A549 (cell line): ENCODE measurements around the gene ADAMTS2.

Source experiments
- ATOH8 ChIP-seq: fragments of 250-450 bp; sonication (Bioruptor Pico); IDR thresholded peaks from 2 replicates; pipeline ENCODE4 v1.5.0; 2020; ENCODE audit warnings: low read depth, mild to moderate bottlenecking, moderate library complexity
- CEBPB ChIP-seq, 2 experiments: fragments of >200 bp in 1 of 2; sonication (Bioruptor Twin) in 1 of 2; formaldehyde crosslinking in 1 of 2; IDR thresholded peaks; 2 replicates each; pipeline ENCODE4 v1.6.1; 2012 to 2016
- CHD2 ChIP-seq: fragments of 150-350 bp; IDR thresholded peaks from 2 replicates; pipeline ENCODE4 v1.6.1; 2014; ENCODE audit warnings: low read length; ENCODE audit not compliant: partially characterized antibody
- CTCF ChIP-seq: fragments of >200 bp; sonication (Bioruptor Twin); formaldehyde crosslinking; IDR thresholded peaks from 3 replicates; pipeline ENCODE4 v1.5.1; 2016
- EP300 ChIP-seq, 2 experiments: fragments of >200 bp; sonication (Bioruptor Twin); formaldehyde crosslinking; IDR thresholded peaks; 2 replicates in 1 of 2; 3 replicates in 1 of 2; pipeline ENCODE4 v1.6.1; 2016 to 2017
- ESRRA ChIP-seq: fragments of 150-350 bp; IDR thresholded peaks from 2 replicates; pipeline ENCODE4 v1.6.1; 2014; ENCODE audit warnings: mild to moderate bottlenecking, low read length, borderline replicate concordance
- HOXB13 ChIP-seq: fragments of 250-450 bp; sonication (Bioruptor Pico); IDR thresholded peaks from 2 replicates; pipeline ENCODE4 v1.5.0; 2020; ENCODE audit warnings: low read depth, mild to moderate bottlenecking, moderate library complexity
- MAFK ChIP-seq: fragments of 450-650 bp; IDR thresholded peaks from 2 replicates; pipeline ENCODE4 v1.6.1; 2014; ENCODE audit not compliant: partially characterized antibody
- MAX ChIP-seq: IDR thresholded peaks from 2 replicates; pipeline ENCODE4 v1.6.1; 2012
- NFE2L2 ChIP-seq: fragments of 150-350 bp; conservative IDR thresholded peaks from 2 replicates; pipeline ENCODE4 v1.6.1; 2014; ENCODE audit warnings: low read length
- POLR2A ChIP-seq: IDR thresholded peaks from 2 replicates; pipeline ENCODE4 v1.6.1; 2012; ENCODE audit warnings: mild to moderate bottlenecking, low read length
- RAD21 ChIP-seq, 2 experiments: fragments of >200 bp in 1 of 2; sonication (Bioruptor Twin) in 1 of 2; formaldehyde crosslinking in 1 of 2; IDR thresholded peaks in 1 of 2; conservative IDR thresholded peaks in 1 of 2; 2 replicates in 1 of 2; 3 replicates in 1 of 2; pipeline ENCODE4 v1.6.1; 2012 to 2018; ENCODE audit warnings: inconsistent platforms in 1 of 2
- REST ChIP-seq: fragments of 200-600 bp; sonication (generic); IDR thresholded peaks from 2 replicates; pipeline ENCODE4 v1.6.1; 2016; ENCODE audit warnings: antibody characterized with exemption, mild to moderate bottlenecking, moderate library complexity
- SMC3 ChIP-seq: fragments of >200 bp; sonication (Bioruptor Twin); formaldehyde crosslinking; IDR thresholded peaks from 3 replicates; pipeline ENCODE4 v1.6.1; 2018; ENCODE audit warnings: inconsistent platforms

- TF ChIP-seq CTCF (no peak), ESRRA (no peak), RAD21 (conservative IDR thresholded peaks at IDR 0.05 in 1 of 2, IDR thresholded peaks at IDR 0.05 in 1 of 2) (no peak), CEBPB (IDR thresholded peaks at IDR 0.05) (no peak), REST (no peak), POLR2A (no peak), ATOH8 (CRISPR knock-in tag) (no peak), NFE2L2 (no peak), EP300 (IDR thresholded peaks at IDR 0.05) (no peak), SMC3 (no peak), HOXB13 (CRISPR knock-in tag) (no peak), MAX (no peak), CHD2 (no peak), MAFK (no peak)
Measured at GRCh38 chr5:179211068-179211467, 134.2 kb downstream of the ADAMTS2 start.
